22Rv1 (cell line): ENCODE results near the gene CACNA2D4.

Source experiments
- CTCF ChIP-seq: fragments of 450-650 bp; IDR thresholded peaks from 2 replicates; pipeline ENCODE4 v1.5.1; 2017; ENCODE audit warnings: mild to moderate bottlenecking
- ZFX ChIP-seq: fragments of 450-650 bp; IDR thresholded peaks from 2 replicates; pipeline ENCODE4 v1.6.1; 2017; ENCODE audit warnings: antibody characterized with exemption, borderline replicate concordance

GRCh38 chr12:1927751-1928351, 9.4 kb upstream of the CACNA2D4 start:
- no peak for TF ChIP-seq CTCF
- no peak for TF ChIP-seq ZFX
